A549 (cell line): ENCODE data around the gene U2AF1L4. TPM values are rescaled to one million over a fixed set of nuclear protein-coding genes. Genes with fewer than 3 reads are reported as not detected.

Experiments
- ATAC-seq, 2 experiments: fragments of 200-7000 bp in 1 of 2; fragments of >200 bp in 1 of 2; cut with Nextera tagmentation in 1 of 2; cut with Tn5 transposase in 1 of 2; 3 replicates each; pipeline versions ENCODE4 v1.8.0 to v1.9.1; 2018 to 2020; ENCODE audit warnings: mild to moderate bottlenecking in 1 of 2, moderate library complexity in 1 of 2
- CTCF ChIA-PET: fragments of 300-600 bp; sonication (Branson Sonifier 250); formaldehyde crosslinking; extraction: SDS; loops from one replicate; lab custom pipeline; 2021; ENCODE audit warnings: antibody characterized with exemption, inconsistent platforms; lab: Yijun Ruan, JAX
- POLR2A ChIA-PET: fragments of 350-600 bp; formaldehyde crosslinking; extraction: SDS; loops from one replicate; lab custom pipeline; 2021; ENCODE audit warnings: antibody characterized with exemption, inconsistent platforms; lab: Yijun Ruan, JAX
- DNase-seq, 2 experiments: peaks; one replicate each; pipeline versions ENCODE4 v3.0.0 to v3.0.0-alpha.2; 2011 to 2016; ENCODE audit warnings: low read depth in 1 of 2, low spot score in 1 of 2
- FAIRE-seq: peaks from 2 replicates; lab custom pipeline; 2011; peaks lifted over from hg19 to GRCh38; lab: Jason Lieb, UNC
- H3K27ac ChIP-seq, 2 experiments: fragments of >200 bp; sonication (Bioruptor Twin); formaldehyde crosslinking; 3 replicates each; pipeline ENCODE4 v1.5.1; 2016 to 2017
- H3K4me1 ChIP-seq: fragments of >200 bp; sonication (Bioruptor Twin); formaldehyde crosslinking; 3 replicates; pipeline ENCODE4 v1.6.1; 2016
- H3K4me2 ChIP-seq: fragments of >200 bp; sonication (Bioruptor Twin); formaldehyde crosslinking; 3 replicates; pipeline ENCODE4 v1.6.1; 2016
- H3K4me3 ChIP-seq: fragments of >200 bp; sonication (Bioruptor Twin); formaldehyde crosslinking; 3 replicates; pipeline ENCODE4 v1.5.1; 2016
- H3K9me3 ChIP-seq: fragments of >200 bp; sonication (Bioruptor Twin); formaldehyde crosslinking; 3 replicates; pipeline ENCODE4 v1.6.1; 2016
- FOSB ChIP-seq: fragments of 250-450 bp; sonication (Bioruptor Pico); IDR thresholded peaks from 2 replicates; pipeline ENCODE4 v1.5.0; 2020; ENCODE audit warnings: mild to moderate bottlenecking, moderate library complexity
- HOXB5 ChIP-seq: fragments of 250-450 bp; sonication (Bioruptor Pico); IDR thresholded peaks from 2 replicates; pipeline ENCODE4 v1.5.0; 2020; ENCODE audit warnings: mild to moderate bottlenecking, moderate library complexity
- WGBS: methylation state at CpG from one replicate; pipeline ENCODE4 v1.1.6; 2017; ENCODE audit errors: missing lambda C conversion rate; 5-methylcytosine and 5-hydroxymethylcytosine counted together
- polyA plus RNA-seq, 4 experiments: library from polyadenylated mRNA; depleted of rRNA in 3 of 4; stranded (reverse); fragments of >200 nt; fragmentation: RNase III in 1 of 4; extraction: RNeasy Plus Mini Kit Qiagen cat#74134 plus additional on column Dnase treatment in 1 of 4; gene quantifications; 2 replicates in 3 of 4; 3 replicates in 1 of 4; pipeline ENCODE4 v1.2.3, GENCODE V29; 2011 to 2017
- TF ChIP-seq, protein P1 (sequence below): fragments of 450-650 bp; IDR thresholded peaks from 2 replicates; pipeline ENCODE4 v1.6.1; 2014; ENCODE audit warnings: antibody characterized with exemption
- TF ChIP-seq, protein P2 (sequence below): fragments of >200 bp; sonication (Bioruptor Twin); formaldehyde crosslinking; IDR thresholded peaks from 3 replicates; pipeline ENCODE4 v1.5.1; 2016
- TF ChIP-seq, protein P3 (sequence below): fragments of 200-600 bp; sonication (generic); IDR thresholded peaks from 2 replicates; pipeline ENCODE4 v1.6.1; 2016; ENCODE audit warnings: antibody characterized with exemption, mild to moderate bottlenecking, moderate library complexity

The U2AF1L4 gene
- polyA plus RNA-seq, 2 of the 4 experiments (the other 2 are of a cell fraction): 41.1 to 42.8 TPM

DNA sequence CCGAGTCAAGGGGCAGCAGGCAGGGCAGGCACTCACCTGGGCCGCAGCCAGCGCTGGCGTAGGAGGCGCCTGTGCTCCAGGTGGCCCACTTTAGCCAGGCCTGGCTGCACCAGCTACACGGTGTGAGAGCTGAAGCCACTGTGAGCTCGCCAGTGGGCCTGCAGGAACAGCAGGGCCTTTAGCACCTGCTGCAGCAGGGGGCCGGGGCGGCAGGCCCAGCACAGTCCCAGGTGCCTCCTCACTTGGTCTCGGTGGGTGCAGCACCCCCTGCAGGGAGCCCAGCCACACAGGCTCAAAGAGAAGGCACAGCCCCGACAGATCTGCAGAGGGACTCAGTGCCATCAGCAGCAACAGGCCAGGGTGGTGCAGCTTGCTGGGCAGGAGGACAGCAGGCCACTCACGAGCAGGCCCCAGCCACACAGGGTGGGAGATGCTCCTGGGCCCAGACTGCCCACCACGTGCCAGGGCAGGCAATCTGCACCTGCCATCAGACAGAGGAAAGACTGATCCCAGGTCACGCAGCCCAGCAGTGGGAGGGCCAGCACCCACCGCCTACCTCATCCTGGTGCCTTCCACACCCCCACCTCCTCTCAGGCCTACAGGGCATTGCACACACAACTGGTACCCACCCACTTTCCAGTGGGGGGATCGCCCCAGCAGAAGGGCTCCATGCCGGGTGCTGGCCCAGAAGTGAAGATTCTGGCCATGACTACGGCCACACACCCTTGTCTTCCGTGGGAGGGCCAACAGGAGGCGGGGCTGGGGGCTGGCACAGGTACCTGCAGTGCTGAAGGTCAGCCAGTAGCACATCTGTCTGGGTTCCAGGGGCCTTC, 46.0 kb upstream of the U2AF1L4 start:
- TF ChIP-seq, protein P1, sequence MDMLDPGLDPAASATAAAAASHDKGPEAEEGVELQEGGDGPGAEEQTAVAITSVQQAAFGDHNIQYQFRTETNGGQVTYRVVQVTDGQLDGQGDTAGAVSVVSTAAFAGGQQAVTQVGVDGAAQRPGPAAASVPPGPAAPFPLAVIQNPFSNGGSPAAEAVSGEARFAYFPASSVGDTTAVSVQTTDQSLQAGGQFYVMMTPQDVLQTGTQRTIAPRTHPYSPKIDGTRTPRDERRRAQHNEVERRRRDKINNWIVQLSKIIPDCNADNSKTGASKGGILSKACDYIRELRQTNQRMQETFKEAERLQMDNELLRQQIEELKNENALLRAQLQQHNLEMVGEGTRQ: no peak
- TF ChIP-seq, protein P2, sequence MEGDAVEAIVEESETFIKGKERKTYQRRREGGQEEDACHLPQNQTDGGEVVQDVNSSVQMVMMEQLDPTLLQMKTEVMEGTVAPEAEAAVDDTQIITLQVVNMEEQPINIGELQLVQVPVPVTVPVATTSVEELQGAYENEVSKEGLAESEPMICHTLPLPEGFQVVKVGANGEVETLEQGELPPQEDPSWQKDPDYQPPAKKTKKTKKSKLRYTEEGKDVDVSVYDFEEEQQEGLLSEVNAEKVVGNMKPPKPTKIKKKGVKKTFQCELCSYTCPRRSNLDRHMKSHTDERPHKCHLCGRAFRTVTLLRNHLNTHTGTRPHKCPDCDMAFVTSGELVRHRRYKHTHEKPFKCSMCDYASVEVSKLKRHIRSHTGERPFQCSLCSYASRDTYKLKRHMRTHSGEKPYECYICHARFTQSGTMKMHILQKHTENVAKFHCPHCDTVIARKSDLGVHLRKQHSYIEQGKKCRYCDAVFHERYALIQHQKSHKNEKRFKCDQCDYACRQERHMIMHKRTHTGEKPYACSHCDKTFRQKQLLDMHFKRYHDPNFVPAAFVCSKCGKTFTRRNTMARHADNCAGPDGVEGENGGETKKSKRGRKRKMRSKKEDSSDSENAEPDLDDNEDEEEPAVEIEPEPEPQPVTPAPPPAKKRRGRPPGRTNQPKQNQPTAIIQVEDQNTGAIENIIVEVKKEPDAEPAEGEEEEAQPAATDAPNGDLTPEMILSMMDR: peak; percentile 24; the same call in 2 of the 3 replicates
- no peak overlapping the region for H3K4me3 ChIP-seq
- FAIRE-seq (no peak), DNase-seq (peak in 1 of 2 experiments; percentile 38), ATAC-seq (peak; percentile 28 to 71; a peak in 4 of 6 replicates)
- H3K4me2 ChIP-seq: no peak overlapping the region
- 63% methylated on average over 20 of the region's 20 CpGs for WGBS
- ChIA-PET CTCF (interaction anchor here (0.9 to 5.9 kb wide), 10 partner anchors 9 to 140 kb away, joined by 3 to 23 read pairs (median 5); partner anchors contain the start of gene KIRREL2), POLR2A (no interaction called here)
- peaks cover 8% of the 10 kb centered on the region for H3K4me1 ChIP-seq
- no peak overlapping the region for H3K27ac ChIP-seq
- H3K9me3 ChIP-seq: no peaks in the 10 kb centered on the region

DNA sequence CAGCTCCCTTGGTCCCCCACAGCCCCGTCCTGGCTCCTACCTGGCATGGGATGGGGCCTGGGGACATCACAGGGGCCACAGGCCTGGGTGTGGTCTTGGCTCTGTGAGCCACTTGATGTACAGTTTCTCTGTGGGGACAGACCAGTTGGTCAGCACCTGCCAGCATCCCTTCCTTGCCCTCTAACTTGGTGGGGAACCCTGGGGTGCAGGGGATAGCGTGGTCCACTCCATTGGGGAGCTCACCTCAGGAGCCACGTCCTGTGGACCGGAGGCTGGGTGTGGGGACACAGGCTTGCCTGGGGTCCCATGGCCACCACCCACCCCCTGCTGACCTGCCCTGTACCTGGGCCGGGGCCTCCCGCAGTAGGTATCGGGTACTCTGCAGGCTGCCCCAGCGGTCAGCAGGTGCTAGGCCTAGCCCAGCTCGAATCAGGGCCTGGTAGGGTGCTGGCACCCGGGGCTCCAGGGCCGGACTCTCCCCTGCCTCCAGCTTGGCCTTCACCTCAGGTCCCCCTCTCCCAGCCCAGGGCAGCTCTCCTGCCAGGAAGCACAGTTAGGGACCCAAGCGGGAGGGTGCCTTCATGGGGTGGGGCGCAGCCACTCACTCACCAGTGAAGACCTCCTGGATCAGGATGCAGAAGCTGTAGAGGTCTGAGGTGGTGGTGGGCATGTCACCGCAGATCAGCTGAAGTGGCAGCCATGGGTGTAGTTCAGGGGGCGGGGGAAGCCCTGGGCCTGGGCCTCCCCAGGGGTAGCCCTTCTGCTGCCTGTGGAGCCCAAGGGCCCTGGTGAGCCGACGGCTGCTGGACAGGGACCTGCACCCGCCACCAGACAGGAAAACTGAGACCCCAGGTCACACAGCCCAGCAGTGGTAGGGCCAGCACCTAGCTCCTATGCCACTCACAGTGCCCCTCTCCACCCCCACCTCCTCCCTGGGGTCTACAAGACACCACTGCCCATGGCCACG, 45.0 kb upstream of the U2AF1L4 start:
- ATAC-seq (peak in 1 of 2 experiments; percentile 3; a peak in 2 of 6 replicates), DNase-seq (no peak), FAIRE-seq (no peak)
- ChIA-PET POLR2A (no interaction called here), CTCF (interaction anchor here (0.6 to 5.9 kb wide), 15 partner anchors 8 to 141 kb away, joined by 3 to 23 read pairs (median 4); partner anchors contain the start of gene KIRREL2)
- Histone ChIP-seq H3K4me1 (peaks cover 8% of the 10 kb centered on the region), H3K27ac (no peak overlapping the region), H3K4me2 (no peak overlapping the region), H3K4me3 (no peak overlapping the region), H3K9me3 (no peaks in the 10 kb centered on the region)
- 81% methylated on average over 13 of the region's 19 CpGs for WGBS
- TF ChIP-seq, protein P3, sequence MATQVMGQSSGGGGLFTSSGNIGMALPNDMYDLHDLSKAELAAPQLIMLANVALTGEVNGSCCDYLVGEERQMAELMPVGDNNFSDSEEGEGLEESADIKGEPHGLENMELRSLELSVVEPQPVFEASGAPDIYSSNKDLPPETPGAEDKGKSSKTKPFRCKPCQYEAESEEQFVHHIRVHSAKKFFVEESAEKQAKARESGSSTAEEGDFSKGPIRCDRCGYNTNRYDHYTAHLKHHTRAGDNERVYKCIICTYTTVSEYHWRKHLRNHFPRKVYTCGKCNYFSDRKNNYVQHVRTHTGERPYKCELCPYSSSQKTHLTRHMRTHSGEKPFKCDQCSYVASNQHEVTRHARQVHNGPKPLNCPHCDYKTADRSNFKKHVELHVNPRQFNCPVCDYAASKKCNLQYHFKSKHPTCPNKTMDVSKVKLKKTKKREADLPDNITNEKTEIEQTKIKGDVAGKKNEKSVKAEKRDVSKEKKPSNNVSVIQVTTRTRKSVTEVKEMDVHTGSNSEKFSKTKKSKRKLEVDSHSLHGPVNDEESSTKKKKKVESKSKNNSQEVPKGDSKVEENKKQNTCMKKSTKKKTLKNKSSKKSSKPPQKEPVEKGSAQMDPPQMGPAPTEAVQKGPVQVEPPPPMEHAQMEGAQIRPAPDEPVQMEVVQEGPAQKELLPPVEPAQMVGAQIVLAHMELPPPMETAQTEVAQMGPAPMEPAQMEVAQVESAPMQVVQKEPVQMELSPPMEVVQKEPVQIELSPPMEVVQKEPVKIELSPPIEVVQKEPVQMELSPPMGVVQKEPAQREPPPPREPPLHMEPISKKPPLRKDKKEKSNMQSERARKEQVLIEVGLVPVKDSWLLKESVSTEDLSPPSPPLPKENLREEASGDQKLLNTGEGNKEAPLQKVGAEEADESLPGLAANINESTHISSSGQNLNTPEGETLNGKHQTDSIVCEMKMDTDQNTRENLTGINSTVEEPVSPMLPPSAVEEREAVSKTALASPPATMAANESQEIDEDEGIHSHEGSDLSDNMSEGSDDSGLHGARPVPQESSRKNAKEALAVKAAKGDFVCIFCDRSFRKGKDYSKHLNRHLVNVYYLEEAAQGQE: no peak
- TF ChIP-seq, all 56 proteins: peak for 0

DNA sequence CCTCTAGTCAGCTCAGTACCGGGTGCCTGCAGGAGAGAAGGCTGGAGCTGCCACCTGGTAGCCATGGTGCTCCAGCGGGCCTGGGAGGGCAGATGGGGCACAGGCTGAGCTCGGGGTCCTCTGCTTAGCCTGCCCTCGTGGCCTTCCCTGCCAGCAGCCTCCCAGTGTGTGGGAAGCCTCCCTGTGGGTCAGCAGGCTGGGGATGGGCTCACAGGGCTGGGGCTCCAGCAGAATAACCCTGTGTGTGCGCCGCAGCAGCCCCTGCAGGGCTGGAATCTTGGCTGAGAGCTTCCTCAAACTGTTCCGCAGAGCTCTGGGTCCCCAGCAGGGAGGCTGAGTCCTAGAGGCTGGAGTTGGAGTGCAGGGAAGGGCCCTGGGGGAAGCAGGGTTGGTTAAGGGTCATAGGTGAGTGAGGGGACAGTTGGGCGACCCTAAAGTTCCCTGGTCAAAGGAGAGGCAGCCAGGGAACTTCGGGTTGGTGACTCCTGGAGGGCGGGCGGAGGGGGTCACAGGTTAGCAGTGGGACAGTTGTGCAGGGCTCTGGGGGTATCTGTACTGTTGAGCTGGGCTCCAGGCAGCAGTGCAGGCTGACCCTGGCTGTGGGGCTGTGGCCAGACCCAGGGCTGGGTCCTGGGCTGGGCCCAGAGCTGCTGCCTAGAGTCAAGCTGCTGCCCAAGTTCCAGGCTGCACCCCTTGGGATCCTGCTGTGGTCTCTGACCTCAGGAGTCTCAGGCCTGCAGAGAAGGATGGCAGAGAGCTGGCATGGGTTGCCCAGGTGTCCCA, 44.2 kb upstream of the U2AF1L4 start:
- TF ChIP-seq HOXB5 (no peak), FOSB (no peak)
- no peak overlapping the region for H3K27ac ChIP-seq
- ChIA-PET CTCF (interaction anchor here (0.6 to 5.9 kb wide), 15 partner anchors 9 to 157 kb away, joined by 3 to 23 read pairs (median 4); partner anchors contain the start of gene KIRREL2), POLR2A (no interaction called here)
- 61% methylated on average over 11 of the region's 11 CpGs for WGBS
- H3K4me2 ChIP-seq: no peak overlapping the region
- H3K4me1 ChIP-seq: peaks cover 8% of the 10 kb centered on the region
- H3K9me3 ChIP-seq: no peaks in the 10 kb centered on the region
- ATAC-seq (peak in 1 of 2 experiments; percentile 7; a peak in 2 of 6 replicates), DNase-seq (no peak), FAIRE-seq (no peak)
- no peak overlapping the region for H3K4me3 ChIP-seq
